Keratinocyte (primary cell): Measurements from ENCODE around the gene VTI1A. TPM values are rescaled to one million over a fixed set of nuclear protein-coding genes. Genes with fewer than 3 reads are reported as not detected.

Experiments
- DNase-seq: peaks from one replicate; pipeline ENCODE4 v3.0.0-alpha.2; 2011; ENCODE audit warnings: low read depth, missing footprints, low spot score
- FAIRE-seq: peaks from 2 replicates; lab custom pipeline; 2011; peaks lifted over from hg19 to GRCh38; lab: Jason Lieb, UNC
- H2AFZ ChIP-seq: 2 replicates; pipeline ENCODE4 v1.6.0; 2012; ENCODE audit warnings: low read length, control low read depth, inconsistent platforms; ENCODE audit not compliant: control insufficient read depth
- H3K27ac ChIP-seq: 2 replicates; pipeline ENCODE4 v1.5.1; 2011; ENCODE audit warnings: low read length; ENCODE audit not compliant: control insufficient read depth, insufficient read depth
- H3K27me3 ChIP-seq: 3 replicates; pipeline ENCODE4 v1.6.0; 2011; ENCODE audit warnings: low read length; ENCODE audit not compliant: control insufficient read depth, insufficient read depth; ENCODE audit errors: extremely low read depth
- H3K36me3 ChIP-seq, 2 experiments: 2 replicates in 1 of 2; 3 replicates in 1 of 2; pipeline ENCODE4 v1.5.1; 2011; ENCODE audit warnings: low read length in 2 of 2, mild to moderate bottlenecking in 1 of 2; ENCODE audit not compliant: control insufficient read depth in 2 of 2, insufficient read depth in 2 of 2; ENCODE audit errors: extremely low read depth in 1 of 2
- H3K4me1 ChIP-seq: 3 replicates; pipeline ENCODE4 v1.5.1; 2011; ENCODE audit warnings: low read length; ENCODE audit not compliant: control insufficient read depth, insufficient read depth; ENCODE audit errors: extremely low read depth
- H3K4me2 ChIP-seq: 3 replicates; pipeline ENCODE4 v1.6.0; 2011; ENCODE audit warnings: low read depth, low read length; ENCODE audit not compliant: control insufficient read depth, insufficient read depth; ENCODE audit errors: extremely low read depth
- H3K4me3 ChIP-seq, 3 experiments: fragments of 200-600 bp in 1 of 3; sonication (generic) in 1 of 3; 2 replicates in 2 of 3; 3 replicates in 1 of 3; pipeline ENCODE4 v1.5.1; 2011 to 2016; ENCODE audit warnings: low read length in 3 of 3, mild to moderate bottlenecking in 3 of 3, control low read depth in 2 of 3, inconsistent platforms in 1 of 3, low read depth in 1 of 3, mixed read lengths in 1 of 3, mixed run types in 1 of 3, moderate library complexity in 1 of 3; ENCODE audit not compliant: control insufficient read depth in 2 of 3, insufficient read depth in 2 of 3; ENCODE audit errors: extremely low read depth in 1 of 3
- H3K79me2 ChIP-seq: 2 replicates; pipeline ENCODE4 v1.6.0; 2012; ENCODE audit warnings: low read length; ENCODE audit not compliant: control insufficient read depth, insufficient read depth
- H3K9ac ChIP-seq: 3 replicates; pipeline ENCODE4 v1.6.0; 2011; ENCODE audit warnings: low read length; ENCODE audit not compliant: control insufficient read depth, insufficient read depth; ENCODE audit errors: extremely low read depth
- H3K9me1 ChIP-seq: 3 replicates; pipeline ENCODE4 v1.6.0; 2011; ENCODE audit warnings: low read length; ENCODE audit not compliant: control insufficient read depth, insufficient read depth; ENCODE audit errors: extremely low read depth
- H3K9me3 ChIP-seq: 2 replicates; pipeline ENCODE4 v1.5.1; 2012; ENCODE audit warnings: low read depth, low read length; ENCODE audit not compliant: control insufficient read depth
- H4K20me1 ChIP-seq: 3 replicates; pipeline ENCODE4 v1.6.0; 2011; ENCODE audit warnings: low read length; ENCODE audit not compliant: control insufficient read depth, insufficient read depth; ENCODE audit errors: extremely low read depth
- CTCF ChIP-seq, 3 experiments: IDR thresholded peaks in 1 of 3; conservative IDR thresholded peaks in 1 of 3; optimal IDR thresholded peaks in 1 of 3; 2 replicates in 2 of 3; 3 replicates in 1 of 3; pipeline versions ENCODE3 to v1.5.1; 2011; ENCODE audit warnings: low read length in 3 of 3, mild to moderate bottlenecking in 3 of 3, moderate library complexity in 2 of 3, control low read depth in 1 of 3, inconsistent platforms in 1 of 3; ENCODE audit not compliant: insufficient read depth in 2 of 3; ENCODE audit errors: extremely low read depth in 1 of 3
- EZH2 ChIP-seq: IDR thresholded peaks from one replicate; pipeline ENCODE4 v1.6.1; 2012; ENCODE audit warnings: inconsistent platforms, mild to moderate bottlenecking, low read length, moderate library complexity
- dilution Hi-C: fragments of 300-500 bp; cut with MboI; formaldehyde crosslinking; loops from one replicate; pipeline ENCODE4 v1.7.0; 2020; ENCODE audit warnings: low sequenced_read_pairs; ENCODE audit not compliant: extremely low pct_ligation_motif_present
- polyA plus RNA-seq, 5 experiments: library from polyadenylated mRNA; depleted of rRNA in 3 of 5; stranded (reverse) in 3 of 5; stranded (forward) in 1 of 5; unstranded in 1 of 5; fragments of >200 nt; gene quantifications; 1 replicate in 1 of 5; 2 replicates in 3 of 5; 3 replicates in 1 of 5; pipeline versions ENCODE4 v1.2.1 to v1.2.3, GENCODE V29; 2011 to 2012; ENCODE audit warnings: missing spikeins in 2 of 5, low read depth in 1 of 5, low replicate concordance in 1 of 5

VTI1A gene
- polyA plus RNA-seq, 1 donor (not counting 4 experiments of a cell fraction or from before 2014, with no cell fraction given) = 18.5 TPM

- H4K20me1 ChIP-seq = no peaks in the 10 kb centered on the region
- DNase-seq = no peak
- H3K4me3 ChIP-seq = no peak overlapping the region
- no peak for FAIRE-seq
- H3K79me2 ChIP-seq = peaks cover 2% of the 10 kb centered on the region
- no peak for TF ChIP-seq CTCF (optimal IDR thresholded peaks at IDR 0.05 in 1 of 3, IDR thresholded peaks at IDR 0.05 in 1 of 3, conservative IDR thresholded peaks at IDR 0.05 in 1 of 3; ENCODE audit: extremely low read depth in 1 of 3, insufficient read depth in 2 of 3, low read length in 3 of 3)
- no peak for TF ChIP-seq EZH2
- no peak overlapping the region for H3K9ac ChIP-seq
- no peaks in the 10 kb centered on the region for H3K4me1 ChIP-seq
- H3K9me1 ChIP-seq = no peaks in the 10 kb centered on the region
- H3K36me3 ChIP-seq = no peaks in the 10 kb centered on the region
- no peaks in the 10 kb centered on the region for H3K27me3 ChIP-seq
- H3K9me3 ChIP-seq = no peaks in the 10 kb centered on the region
- no peak overlapping the region for H2AFZ ChIP-seq
- H3K27ac ChIP-seq = no peak overlapping the region
- no peak overlapping the region for H3K4me2 ChIP-seq
- dilution Hi-C loops = no loop called here
Measured at GRCh38 chr10:112484399-112484798, 37.4 kb downstream of the VTI1A start.

- Histone ChIP-seq H3K9ac (no peak overlapping the region), H3K79me2 (no peaks in the 10 kb centered on the region), H3K36me3 (no peaks in the 10 kb centered on the region), H3K27me3 (no peaks in the 10 kb centered on the region), H3K9me1 (no peaks in the 10 kb centered on the region), H3K4me2 (no peak overlapping the region), H4K20me1 (no peaks in the 10 kb centered on the region), H3K27ac (no peak overlapping the region), H2AFZ (no peak overlapping the region), H3K4me3 (no peak overlapping the region), H3K4me1 (no peaks in the 10 kb centered on the region), H3K9me3 (no peaks in the 10 kb centered on the region)
- FAIRE-seq (no peak), DNase-seq (no peak)
- TF ChIP-seq EZH2 = no peak
- no peak for TF ChIP-seq CTCF (optimal IDR thresholded peaks at IDR 0.05 in 1 of 3, IDR thresholded peaks at IDR 0.05 in 1 of 3, conservative IDR thresholded peaks at IDR 0.05 in 1 of 3; ENCODE audit: extremely low read depth in 1 of 3, insufficient read depth in 2 of 3, low read length in 3 of 3)
- dilution Hi-C loops = no loop called here
Measured at GRCh38 chr10:112487964-112488363, 40.9 kb downstream of the VTI1A start.
